Caco-2 (cell line): ENCODE results near the gene C1orf105. TPM values are rescaled to one million over a fixed set of nuclear protein-coding genes. Genes with fewer than 3 reads are reported as not detected.

Source experiments
- BruUV-seq: library from RNA; stranded (reverse); fragments of 400-500 nt; replicated peaks from 2 replicates; lab custom pipeline; 2021; lab: Mats Ljungman, UMichigan
- CTCF ChIA-PET: fragments of 300-600 bp; sonication (Branson Sonifier 250); formaldehyde crosslinking; loops from one replicate; lab custom pipeline; 2022; ENCODE audit warnings: antibody characterized with exemption; lab: Charles Lee
- POLR2A ChIA-PET: fragments of 300-600 bp; sonication (Branson Sonifier 250); formaldehyde crosslinking; loops from one replicate; lab custom pipeline; 2022; ENCODE audit warnings: antibody characterized with exemption; lab: Charles Lee
- DNase-seq, 2 experiments: peaks; one replicate each; pipeline versions ENCODE4 v3.0.0 to v3.0.0-alpha.2; 2020 to 2022
- H3K27me3 ChIP-seq: replicated peaks from 2 replicates; pipeline ENCODE4 v1.6.0; 2011; ENCODE audit warnings: low read length; ENCODE audit not compliant: control insufficient read depth, insufficient read depth
- H3K36me3 ChIP-seq: 2 replicates; pipeline ENCODE4 v1.5.1; 2011; ENCODE audit warnings: low read length; ENCODE audit not compliant: control insufficient read depth, insufficient read depth
- H3K4me1 ChIP-seq: fragments of 250-450 bp; sonication (Bioruptor Pico); 2 replicates; pipeline ENCODE4 v1.5.1; 2020; ENCODE audit warnings: mild to moderate bottlenecking
- H3K4me3 ChIP-seq: 2 replicates; pipeline ENCODE4 v1.5.1; 2011; ENCODE audit warnings: low read depth, mild to moderate bottlenecking, control low read depth, low read length
- H3K9me3 ChIP-seq: fragments of 250-450 bp; sonication (Bioruptor Pico); 2 replicates; pipeline ENCODE4 v1.5.1; 2020; ENCODE audit warnings: mild to moderate bottlenecking, moderate library complexity
- H3K27ac Mint-ChIP-seq: one replicate; pipeline ENCODE4 v1.8.0; 2022; ENCODE audit warnings: mixed read lengths; ENCODE audit not compliant: unreplicated experiment
- H3K27me3 Mint-ChIP-seq: one replicate; pipeline ENCODE4 v1.8.0; 2022; ENCODE audit warnings: mixed read lengths; ENCODE audit not compliant: insufficient read depth, unreplicated experiment
- H3K36me3 Mint-ChIP-seq: one replicate; pipeline ENCODE4 v1.8.0; 2022; ENCODE audit warnings: mild to moderate bottlenecking, mixed read lengths; ENCODE audit not compliant: insufficient read depth, unreplicated experiment
- H3K4me1 Mint-ChIP-seq: one replicate; pipeline ENCODE4 v1.8.0; 2022; ENCODE audit warnings: low read depth, mixed read lengths; ENCODE audit not compliant: unreplicated experiment
- H3K4me3 Mint-ChIP-seq: one replicate; pipeline ENCODE4 v1.8.0; 2022; ENCODE audit warnings: mild to moderate bottlenecking, moderate library complexity, mixed read lengths; ENCODE audit not compliant: unreplicated experiment
- H3K9me3 Mint-ChIP-seq: one replicate; pipeline ENCODE4 v1.8.0; 2022; ENCODE audit warnings: mixed read lengths; ENCODE audit not compliant: unreplicated experiment
- CTCF ChIP-seq, 2 experiments: fragments of 200-600 bp in 1 of 2; IDR thresholded peaks; 1 replicate in 1 of 2; 2 replicates in 1 of 2; pipeline versions ENCODE4 v1.5.1 to v1.8.0; 2011 to 2022; ENCODE audit warnings: antibody characterized with exemption in 1 of 2, control low read depth in 1 of 2, inconsistent platforms in 1 of 2, low read depth in 1 of 2, low read length in 1 of 2, mild to moderate bottlenecking in 1 of 2, moderate library complexity in 1 of 2; ENCODE audit not compliant: insufficient read depth in 1 of 2, severe bottlenecking in 1 of 2, unreplicated experiment in 1 of 2
- intact Hi-C: fragments of 100-400 bp; cut with micrococcal nuclease; formaldehyde crosslinking; loops from one replicate; pipeline ENCODE4 v1.10.0; 2022; ENCODE audit not compliant: unreplicated experiment
- total RNA-seq: library from RNA; stranded (reverse); gene quantifications from 2 replicates; pipeline ENCODE4 v1.2.3, GENCODE V29; 2022

Gene C1orf105
- total RNA-seq, 1 experiment from 2014 or later = 0.82 TPM

DNA sequence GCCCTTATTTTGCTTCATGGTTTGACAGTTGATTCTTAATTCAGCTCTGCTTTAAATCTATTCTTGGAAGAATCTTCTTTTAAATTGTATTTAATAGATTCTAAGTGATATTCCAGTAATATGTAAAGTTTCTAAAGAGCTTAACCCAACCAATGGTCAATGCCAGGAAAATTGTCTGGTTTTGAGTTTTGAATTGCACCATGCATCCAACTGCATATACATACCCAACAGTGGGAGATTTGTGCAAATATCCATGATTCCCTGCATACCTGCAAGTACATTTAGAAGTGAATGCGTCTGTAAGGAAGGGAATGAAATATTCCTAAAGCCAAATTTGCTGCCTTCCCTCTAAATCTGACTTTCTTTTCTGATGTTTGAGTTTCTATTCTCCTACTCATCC, 35.8 kb upstream of the C1orf105 start:
- H3K4me1 ChIP-seq = peaks cover 6% of the 10 kb centered on the region; the same call in 1 of the 2 replicates
- intact Hi-C loops = no loop called here
- CTCF ChIA-PET = no interaction called here
- Mint-ChIP-seq H3K36me3 (no peaks in the 10 kb centered on the region), H3K4me1 (peaks cover 6% of the 10 kb centered on the region), H3K27me3 (no peaks in the 10 kb centered on the region), H3K4me3 (no peak overlapping the region), H3K27ac (no peak overlapping the region), H3K9me3 (no peaks in the 10 kb centered on the region)
- H3K27me3 ChIP-seq = no peaks in the 10 kb centered on the region
- H3K36me3 ChIP-seq = no peaks in the 10 kb centered on the region
- H3K9me3 ChIP-seq = no peaks in the 10 kb centered on the region
- BruUV-seq = no TSS peak
- no peak for DNase-seq
- POLR2A ChIA-PET = no interaction called here
- TF ChIP-seq CTCF (IDR thresholded peaks at IDR 0.05; ENCODE audit: insufficient read depth in 1 of 2, low read depth in 1 of 2, low read length in 1 of 2, severe bottlenecking in 1 of 2, unreplicated experiment in 1 of 2) = no peak
- H3K4me3 ChIP-seq = no peak overlapping the region

DNA sequence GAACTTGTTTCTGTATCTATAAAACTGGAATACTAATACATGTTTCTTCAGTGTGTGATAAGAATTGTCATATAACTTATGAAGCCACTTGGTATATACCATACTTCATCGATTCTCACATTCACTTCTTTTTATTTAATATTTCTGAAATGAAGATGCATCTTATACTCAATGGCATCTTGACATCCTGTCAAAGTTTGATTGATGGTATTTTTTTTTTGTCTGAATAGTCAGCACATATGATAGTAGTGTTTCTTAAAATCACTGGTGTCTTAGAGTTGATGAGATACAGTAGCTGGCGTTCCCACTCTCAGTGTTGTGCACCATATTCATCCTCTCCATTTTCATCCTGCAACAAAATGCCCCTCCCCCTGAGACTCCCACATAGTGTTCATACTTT, 34.4 kb upstream of the C1orf105 start:
- Histone ChIP-seq H3K36me3 (no peaks in the 10 kb centered on the region), H3K4me1 (peaks cover 8% of the 10 kb centered on the region; the same call in 1 of the 2 replicates), H3K27me3 (no peaks in the 10 kb centered on the region), H3K9me3 (no peaks in the 10 kb centered on the region), H3K4me3 (no peak overlapping the region)
- no peak for TF ChIP-seq CTCF (IDR thresholded peaks at IDR 0.05; ENCODE audit: insufficient read depth in 1 of 2, low read depth in 1 of 2, low read length in 1 of 2, severe bottlenecking in 1 of 2, unreplicated experiment in 1 of 2)
- Mint-ChIP-seq H3K9me3 (no peaks in the 10 kb centered on the region), H3K27ac (no peak overlapping the region), H3K36me3 (no peaks in the 10 kb centered on the region), H3K4me3 (no peak overlapping the region), H3K27me3 (no peaks in the 10 kb centered on the region), H3K4me1 (peaks cover 9% of the 10 kb centered on the region)
- intact Hi-C loops = no loop called here
- CTCF ChIA-PET = no interaction called here
- DNase-seq = no peak
- POLR2A ChIA-PET = no interaction called here
- no TSS peak for BruUV-seq

- Mint-ChIP-seq H3K36me3 (no peaks in the 10 kb centered on the region), H3K9me3 (no peaks in the 10 kb centered on the region), H3K4me1 (peaks cover 6% of the 10 kb centered on the region), H3K4me3 (no peak overlapping the region), H3K27me3 (no peaks in the 10 kb centered on the region), H3K27ac (no peak overlapping the region)
- H3K27me3 ChIP-seq = no peaks in the 10 kb centered on the region
- H3K9me3 ChIP-seq = no peaks in the 10 kb centered on the region
- ChIA-PET CTCF (no interaction called here), POLR2A (no interaction called here)
- intact Hi-C loops = no loop called here
- peaks cover 5% of the 10 kb centered on the region; the same call in 1 of the 2 replicates for H3K4me1 ChIP-seq
- no peak overlapping the region for H3K4me3 ChIP-seq
- no peaks in the 10 kb centered on the region for H3K36me3 ChIP-seq
- DNase-seq = no peak
- no TSS peak for BruUV-seq
- no peak for TF ChIP-seq CTCF (IDR thresholded peaks at IDR 0.05; ENCODE audit: insufficient read depth in 1 of 2, low read depth in 1 of 2, low read length in 1 of 2, severe bottlenecking in 1 of 2, unreplicated experiment in 1 of 2)
These were observed 32.0 kb upstream of the C1orf105 start for GRCh38 chr1:172388490-172388889.
